NCI-H526 treated with DMSO at 0.1 percent for 48 hours (cell line): Measurements from ENCODE around the gene ZNF284.
"Not testable (repeated sequence)": the region's sequence is repeated elsewhere in the genome, so short reads cannot be mapped to it uniquely, and the experiment has no call there.

ENCODE experiments used
- DNase-seq: peaks from one replicate; lab custom pipeline; 2025; lab: John Stamatoyannopoulos, UW

ZNF284 gene

DNA sequence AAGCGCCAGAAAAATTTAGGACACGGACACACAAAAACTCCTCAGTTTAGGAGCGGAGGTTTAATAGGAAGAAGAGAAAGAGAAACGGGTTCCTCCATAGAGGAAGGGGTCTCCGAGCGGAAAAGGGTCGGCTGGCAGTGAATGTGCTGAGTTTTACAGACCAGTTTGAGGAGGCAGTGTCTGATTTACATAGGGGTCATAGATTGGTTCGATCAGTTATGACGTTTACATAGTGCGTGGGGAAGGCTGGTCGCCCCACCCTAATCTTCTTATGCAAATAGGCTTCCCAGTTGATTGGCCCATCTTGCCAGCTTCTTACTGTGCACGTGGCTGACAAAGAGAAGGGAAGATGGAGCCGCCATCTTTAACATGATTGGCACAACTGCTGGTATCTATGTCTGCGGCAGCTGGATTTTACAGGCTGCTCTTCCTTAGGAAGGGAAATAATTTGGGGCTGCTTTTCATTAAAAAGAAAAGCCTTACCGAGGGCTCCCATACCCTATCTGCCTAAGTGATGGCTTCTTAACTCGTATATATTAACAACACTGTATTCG lies 40.0 kb downstream of the ZNF284 start:
- DNase-seq: peak; percentile 19

DNA sequence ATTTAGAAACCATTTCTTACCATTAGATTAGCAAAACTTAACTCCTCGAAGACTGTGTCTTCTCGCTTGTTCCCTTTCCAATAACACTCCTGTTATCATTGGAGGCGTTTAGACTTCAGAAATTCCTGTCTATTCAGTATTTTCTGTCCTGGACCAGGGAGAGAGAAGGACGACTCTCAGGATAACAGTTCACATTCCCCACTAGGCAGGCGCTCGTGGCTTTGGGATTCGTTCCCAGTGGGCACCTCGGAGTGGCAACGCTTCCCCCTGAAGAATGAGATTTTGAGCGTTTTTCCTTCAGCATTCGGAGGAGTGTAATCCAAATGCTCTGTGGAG lies 40.8 kb downstream of the ZNF284 start:
- no peak for DNase-seq

DNA sequence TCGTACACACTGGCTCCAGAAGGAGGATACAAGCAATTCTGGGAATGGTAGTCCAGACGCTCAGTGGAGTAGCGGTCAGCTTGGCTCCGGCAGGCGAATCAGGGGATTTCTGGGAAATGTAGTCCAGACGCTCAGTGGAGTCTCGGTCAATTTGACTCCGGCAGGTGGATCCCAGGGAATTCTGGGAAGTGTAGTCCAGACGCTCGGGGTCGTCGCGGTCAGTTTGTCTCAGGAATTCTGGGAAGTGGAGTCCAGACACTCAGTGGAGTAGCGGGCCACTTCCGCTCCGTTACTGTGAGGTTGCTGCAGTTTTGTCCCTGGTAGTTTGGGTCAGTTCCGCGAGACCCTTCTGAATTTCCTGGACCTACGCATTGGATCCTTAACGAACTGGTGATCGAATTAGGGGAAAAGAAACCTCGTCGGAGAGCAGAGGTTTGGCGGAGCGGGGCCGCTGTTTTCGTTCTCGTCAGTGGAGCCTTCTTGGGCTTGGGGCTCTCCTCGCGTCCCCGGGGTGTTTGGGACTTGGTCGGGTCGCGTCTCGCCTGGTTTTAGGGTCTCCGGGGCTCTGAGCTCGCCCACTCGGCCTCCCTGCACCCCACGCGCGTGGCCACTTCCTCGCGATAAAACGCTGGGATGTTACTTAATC lies 41.3 kb downstream of the ZNF284 start, which contains the start of gene ZNF225:
TSS of gene ZNF225 (plus strand) at position 262 of the 646 bp plus-strand sequence. CDS start 2,429 bp downstream, outside the sequence.
- peak; percentile 95 for DNase-seq

DNA sequence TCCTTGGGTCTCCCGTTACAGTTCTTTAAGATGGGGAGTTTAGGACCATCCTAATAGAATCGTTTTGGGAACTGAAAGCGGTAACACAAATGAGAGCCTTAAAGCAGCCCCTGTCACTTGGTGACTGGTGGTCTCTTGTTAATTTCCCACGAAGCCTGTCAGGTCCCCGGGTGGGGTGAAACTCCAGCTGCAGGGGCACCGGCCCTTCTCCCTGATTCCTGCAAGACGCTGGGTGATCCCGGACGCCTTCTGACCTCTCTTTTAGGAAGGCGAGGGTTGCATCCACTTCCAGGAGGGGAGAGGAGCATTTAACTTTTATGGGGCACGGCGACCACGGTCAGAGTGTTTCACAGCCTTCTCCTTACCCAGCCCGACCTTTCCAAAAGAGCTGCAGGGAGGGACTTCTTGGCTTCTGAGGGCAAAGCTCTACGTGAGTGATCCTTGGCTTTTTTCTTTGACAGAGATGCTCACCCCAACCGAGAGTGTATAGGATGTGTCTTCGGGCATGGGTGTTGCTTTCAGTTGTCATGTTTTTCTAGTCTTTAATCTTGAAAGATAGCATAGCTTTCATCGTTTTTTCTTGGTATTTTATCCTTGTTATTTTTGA lies 41.9 kb downstream of the ZNF284 start:
- DNase-seq: no peak

DNA sequence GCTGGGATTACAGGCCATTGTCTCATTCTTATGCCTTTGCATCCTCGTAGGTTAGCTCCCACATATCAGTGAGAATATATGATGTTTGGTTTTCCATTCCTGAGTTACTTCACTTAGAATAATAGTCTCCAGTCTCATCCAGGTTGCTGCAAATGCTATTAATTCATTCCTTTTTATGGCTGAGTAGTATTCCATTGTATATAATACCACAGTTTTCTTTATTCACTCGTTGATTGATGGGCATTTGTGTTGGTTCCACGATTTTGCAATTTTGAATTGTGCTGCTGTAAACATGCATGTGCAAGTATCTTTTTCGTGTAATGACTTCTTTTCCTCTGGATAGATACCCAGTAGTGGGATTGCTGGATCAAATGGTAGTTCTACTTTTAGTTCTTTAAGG lies 49.2 kb downstream of the ZNF284 start:
- not testable (repeated sequence) for DNase-seq

DNA sequence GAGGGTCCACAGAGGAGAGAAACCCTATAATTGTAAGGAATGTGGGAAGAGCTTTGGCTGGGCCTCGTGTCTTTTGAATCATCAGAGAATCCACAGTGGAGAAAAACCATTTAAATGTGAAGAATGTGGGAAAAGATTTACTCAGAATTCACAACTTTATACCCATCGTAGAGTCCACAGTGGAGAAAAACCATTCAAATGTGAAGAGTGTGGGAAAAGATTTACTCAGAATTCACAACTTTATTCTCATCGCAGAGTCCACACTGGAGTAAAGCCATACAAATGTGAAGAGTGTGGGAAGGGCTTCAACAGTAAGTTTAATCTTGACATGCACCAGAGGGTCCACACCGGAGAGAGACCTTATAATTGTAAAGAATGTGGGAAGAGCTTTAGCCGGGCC lies 60.0 kb downstream of the ZNF284 start:
- no peak for DNase-seq
